ENCODE data around the gene FBXL17. TPM values are rescaled to one million over a fixed set of nuclear protein-coding genes. Genes with fewer than 3 reads are reported as not detected.
A peak's percentile ranks its signal among the peaks of the same experiment; 100 is the strongest.

FBXL17 gene
- total and polyA plus RNA-seq, 4 donors: 2.1 to 14.1 (median 6.3) TPM

DNA sequence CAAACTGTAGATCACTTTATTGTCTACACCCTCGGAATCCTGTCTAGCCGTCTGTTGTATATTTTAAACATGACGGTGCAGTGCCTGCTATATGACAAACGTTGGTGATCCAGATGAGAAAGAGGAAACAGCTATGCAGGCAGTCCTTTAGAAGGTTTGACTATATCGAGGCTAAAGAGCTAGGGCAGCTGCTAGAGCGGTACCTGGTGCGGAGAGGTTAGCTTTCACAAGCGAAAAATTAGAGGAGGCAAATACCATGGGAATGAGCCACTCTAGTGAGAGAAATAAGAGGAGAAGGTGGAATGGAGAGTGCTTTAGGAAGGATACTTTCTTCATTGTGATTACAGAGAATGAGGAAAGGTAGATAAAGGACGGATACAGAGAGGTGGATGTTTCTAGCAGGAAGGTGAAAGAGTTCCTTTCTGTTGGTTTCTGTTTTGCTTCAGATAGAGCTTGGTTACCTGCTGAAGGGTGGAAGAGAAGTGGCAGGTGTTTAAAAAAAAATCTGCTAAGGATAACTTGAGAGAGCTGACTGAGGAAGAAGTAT is 959 bp upstream of the FBXL17 start:
- no peak for DNase-seq (ENCODE audit: low spot score)
- Histone ChIP-seq H3K36me3 (ENCODE audit: control insufficient read depth in 4 of 4, insufficient read depth in 3 of 4, low read depth in 1 of 4, low read length in 3 of 4) (no peaks in the 10 kb centered on the region), H3K9ac (ENCODE audit: low read depth in 1 of 2, low read length in 2 of 2) (peak overlapping the region; percentile 89), H3K4me3 (ENCODE audit: low read depth in 1 of 3, low read length in 3 of 3) (peak overlapping the region; percentile 88 to 92 (median 89)), H3K4me1 (ENCODE audit: control insufficient read depth in 4 of 4, insufficient read depth in 4 of 4, low read length in 3 of 4) (peaks cover 2 to 25% (median 14%) of the 10 kb centered on the region in 4 donors), H3K27me3 (ENCODE audit: control insufficient read depth in 4 of 4, insufficient read depth in 4 of 4, low read length in 3 of 4) (no peaks in the 10 kb centered on the region), H3K9me3 (ENCODE audit: control insufficient read depth in 4 of 4, low read length in 3 of 4) (no peaks in the 10 kb centered on the region), H3K27ac (ENCODE audit: low read depth in 1 of 2, low read length in 2 of 2) (peak overlapping the region; percentile 93 to 100)
- TF ChIP-seq GABPA (IDR thresholded peaks at IDR 0.05 in 1 of 2, conservative IDR thresholded peaks at IDR 0.05 in 1 of 2) (no peak), RAD21 (IDR thresholded peaks at IDR 0.05) (no peak), JUND (IDR thresholded peaks at IDR 0.05) (no peak)
- TF ChIP-seq, protein P1, sequence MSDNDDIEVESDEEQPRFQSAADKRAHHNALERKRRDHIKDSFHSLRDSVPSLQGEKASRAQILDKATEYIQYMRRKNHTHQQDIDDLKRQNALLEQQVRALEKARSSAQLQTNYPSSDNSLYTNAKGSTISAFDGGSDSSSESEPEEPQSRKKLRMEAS (IDR thresholded peaks at IDR 0.05): no peak
- TF ChIP-seq, protein P2, sequence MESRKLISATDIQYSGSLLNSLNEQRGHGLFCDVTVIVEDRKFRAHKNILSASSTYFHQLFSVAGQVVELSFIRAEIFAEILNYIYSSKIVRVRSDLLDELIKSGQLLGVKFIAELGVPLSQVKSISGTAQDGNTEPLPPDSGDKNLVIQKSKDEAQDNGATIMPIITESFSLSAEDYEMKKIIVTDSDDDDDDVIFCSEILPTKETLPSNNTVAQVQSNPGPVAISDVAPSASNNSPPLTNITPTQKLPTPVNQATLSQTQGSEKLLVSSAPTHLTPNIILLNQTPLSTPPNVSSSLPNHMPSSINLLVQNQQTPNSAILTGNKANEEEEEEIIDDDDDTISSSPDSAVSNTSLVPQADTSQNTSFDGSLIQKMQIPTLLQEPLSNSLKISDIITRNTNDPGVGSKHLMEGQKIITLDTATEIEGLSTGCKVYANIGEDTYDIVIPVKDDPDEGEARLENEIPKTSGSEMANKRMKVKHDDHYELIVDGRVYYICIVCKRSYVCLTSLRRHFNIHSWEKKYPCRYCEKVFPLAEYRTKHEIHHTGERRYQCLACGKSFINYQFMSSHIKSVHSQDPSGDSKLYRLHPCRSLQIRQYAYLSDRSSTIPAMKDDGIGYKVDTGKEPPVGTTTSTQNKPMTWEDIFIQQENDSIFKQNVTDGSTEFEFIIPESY (IDR thresholded peaks at IDR 0.05): no peak
- 6% methylated on average over 9 of the region's 9 CpGs for WGBS

DNA sequence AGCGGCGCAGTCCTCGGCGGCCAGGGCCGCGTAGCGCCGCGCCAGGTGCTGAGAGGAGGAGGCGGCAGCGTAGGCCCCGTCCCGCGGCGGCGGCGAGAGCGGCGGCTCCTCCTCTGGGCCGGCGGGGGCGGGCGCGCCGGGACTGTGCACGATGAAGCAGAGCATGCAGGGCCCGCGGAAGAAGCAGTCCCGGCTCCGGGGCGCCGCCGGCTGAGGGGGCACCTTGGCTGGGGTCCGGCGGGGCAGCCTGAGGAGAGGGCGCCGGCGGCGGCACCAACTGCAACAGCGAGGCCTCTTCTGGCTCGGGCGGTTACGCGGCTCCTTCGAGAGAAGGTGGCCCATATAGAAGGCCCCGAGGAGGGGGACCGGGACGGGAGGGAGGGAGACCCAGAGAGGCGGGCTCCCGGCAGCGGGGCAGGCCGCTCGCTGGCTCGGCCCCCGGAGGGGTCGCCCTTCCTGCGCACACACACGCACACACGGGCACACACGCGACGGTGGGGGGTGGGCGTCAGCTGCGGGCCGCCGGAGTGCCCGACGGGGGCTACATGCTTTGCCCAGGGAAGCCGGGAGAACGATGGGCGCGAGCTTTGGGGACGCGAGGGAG is 446 bp downstream of the FBXL17 start:
- Histone ChIP-seq H3K9me3 (ENCODE audit: control insufficient read depth in 4 of 4, low read length in 3 of 4) (no peaks in the 10 kb centered on the region), H3K9ac (ENCODE audit: low read depth in 1 of 2, low read length in 2 of 2) (peak overlapping the region; percentile 40 to 89), H3K4me1 (ENCODE audit: control insufficient read depth in 4 of 4, insufficient read depth in 4 of 4, low read length in 3 of 4) (peaks cover 2 to 25% (median 14%) of the 10 kb centered on the region in 4 donors), H3K36me3 (ENCODE audit: control insufficient read depth in 4 of 4, insufficient read depth in 3 of 4, low read depth in 1 of 4, low read length in 3 of 4) (no peaks in the 10 kb centered on the region), H3K27me3 (ENCODE audit: control insufficient read depth in 4 of 4, insufficient read depth in 4 of 4, low read length in 3 of 4) (no peaks in the 10 kb centered on the region), H3K4me3 (ENCODE audit: low read depth in 1 of 3, low read length in 3 of 3) (peak overlapping the region; percentile 88 to 92 (median 89)), H3K27ac (ENCODE audit: low read depth in 1 of 2, low read length in 2 of 2) (peak overlapping the region; percentile 93 to 100)
- WGBS: under 1% methylated on average over 74 of the region's 74 CpGs
- TF ChIP-seq JUND (IDR thresholded peaks at IDR 0.05) (no peak), EGR1 (IDR thresholded peaks at IDR 0.05; ENCODE audit: low read depth in 2 of 2) (no peak), FOXA2 (IDR thresholded peaks at IDR 0.05) (no peak), RXRA (IDR thresholded peaks at IDR 0.05) (no peak), NR2F2 (IDR thresholded peaks at IDR 0.05) (no peak), TAF1 (conservative IDR thresholded peaks at IDR 0.05) (no peak), YY1 (IDR thresholded peaks at IDR 0.05) (no peak), RAD21 (IDR thresholded peaks at IDR 0.05) (no peak)
- TF ChIP-seq, protein P3, sequence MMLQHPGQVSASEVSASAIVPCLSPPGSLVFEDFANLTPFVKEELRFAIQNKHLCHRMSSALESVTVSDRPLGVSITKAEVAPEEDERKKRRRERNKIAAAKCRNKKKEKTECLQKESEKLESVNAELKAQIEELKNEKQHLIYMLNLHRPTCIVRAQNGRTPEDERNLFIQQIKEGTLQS (IDR thresholded peaks at IDR 0.05): no peak
- peak; percentile 79 for DNase-seq (ENCODE audit: low spot score)

DNA sequence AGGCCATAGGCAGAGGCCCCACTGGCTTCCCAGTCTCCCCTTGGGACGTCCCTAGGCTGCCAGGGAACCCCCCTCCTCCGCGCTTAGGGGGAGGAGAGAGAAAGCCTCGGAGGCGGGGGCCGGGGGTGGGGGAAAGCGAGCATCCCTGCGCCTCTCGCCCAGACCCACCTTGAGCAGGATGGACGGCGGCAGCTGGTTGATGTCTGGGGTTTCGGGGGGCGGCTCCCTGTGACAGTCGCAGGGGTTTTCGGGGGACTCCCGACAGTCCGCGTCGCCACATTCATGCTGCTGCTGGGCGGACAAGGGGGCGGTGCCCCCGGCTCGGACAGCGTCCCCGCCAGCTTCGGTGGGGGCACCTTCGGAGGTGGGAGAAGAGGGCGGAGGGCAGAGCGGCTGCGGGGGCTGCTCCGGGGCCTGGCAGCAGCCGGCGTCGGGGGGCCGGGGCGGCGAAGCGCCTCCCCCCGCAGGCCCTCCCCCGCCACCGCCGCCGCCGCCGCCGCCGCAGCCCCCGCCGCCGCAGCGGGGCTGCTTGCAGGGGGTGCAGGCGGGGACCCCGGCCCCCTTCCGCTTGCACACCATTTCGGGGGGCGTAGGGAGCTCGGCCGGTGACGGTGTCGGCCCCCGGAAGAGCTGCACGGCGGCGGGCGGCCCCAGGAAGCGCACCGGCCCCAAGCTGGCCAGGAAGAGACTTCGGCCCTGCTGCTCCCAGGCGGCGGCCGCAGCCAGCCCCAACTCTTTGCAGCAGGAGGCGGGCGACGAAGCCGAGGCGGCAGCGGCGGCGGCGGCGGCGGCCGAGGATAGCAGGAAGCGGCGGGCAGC is 1.2 kb downstream of the FBXL17 start:
- H3K4me1 ChIP-seq (ENCODE audit: control insufficient read depth in 4 of 4, insufficient read depth in 4 of 4, low read length in 3 of 4): peaks cover 2 to 25% (median 14%) of the 10 kb centered on the region in 4 donors
- peak; percentile 61 for DNase-seq (ENCODE audit: low spot score)
- H3K4me3 ChIP-seq (ENCODE audit: low read depth in 1 of 3, low read length in 3 of 3): peak overlapping the region; percentile 74 to 89 (median 88)
- H3K27me3 ChIP-seq (ENCODE audit: control insufficient read depth in 4 of 4, insufficient read depth in 4 of 4, low read length in 3 of 4): no peaks in the 10 kb centered on the region
- WGBS: under 1% methylated on average over 85 of the region's 85 CpGs
- H3K36me3 ChIP-seq (ENCODE audit: control insufficient read depth in 4 of 4, insufficient read depth in 3 of 4, low read depth in 1 of 4, low read length in 3 of 4): no peaks in the 10 kb centered on the region
- H3K9me3 ChIP-seq (ENCODE audit: control insufficient read depth in 4 of 4, low read length in 3 of 4): peaks cover 0 to 5% (median 0%) of the 10 kb centered on the region in 4 donors
- H3K27ac ChIP-seq (ENCODE audit: low read depth in 1 of 2, low read length in 2 of 2): peak overlapping the region; percentile 93 to 100
- H3K9ac ChIP-seq (ENCODE audit: low read depth in 1 of 2, low read length in 2 of 2): peak overlapping the region; percentile 50 to 89
- TF ChIP-seq, protein P2 (IDR thresholded peaks at IDR 0.05): no peak
- TF ChIP-seq JUND (IDR thresholded peaks at IDR 0.05) (no peak), HNF4A (conservative IDR thresholded peaks at IDR 0.05) (no peak), GABPA (IDR thresholded peaks at IDR 0.05 in 1 of 2, conservative IDR thresholded peaks at IDR 0.05 in 1 of 2) (no peak), SP1 (IDR thresholded peaks at IDR 0.05) (no peak), HNF4G (IDR thresholded peaks at IDR 0.05) (no peak), TAF1 (conservative IDR thresholded peaks at IDR 0.05) (no peak), YY1 (IDR thresholded peaks at IDR 0.05) (no peak), NR2F2 (IDR thresholded peaks at IDR 0.05) (no peak), FOXA2 (IDR thresholded peaks at IDR 0.05) (no peak)
- TF ChIP-seq, protein P3 (IDR thresholded peaks at IDR 0.05): no peak
- TF ChIP-seq, protein P1 (IDR thresholded peaks at IDR 0.05): no peak

All from liver (tissue), 9 donors.